GM10266 (cell line): ENCODE data around the gene WDR44.
"Not testable (repeated sequence)": the region's sequence is repeated elsewhere in the genome, so short reads cannot be mapped to it uniquely, and the experiment has no call there.

Source experiments
- DNase-seq: peaks from one replicate; pipeline ENCODE4 v3.0.0; 2012; ENCODE audit errors: extremely low spot score
- CTCF ChIP-seq: IDR thresholded peaks from 2 replicates; pipeline ENCODE4 v1.5.1; 2012; ENCODE audit warnings: mild to moderate bottlenecking, low read depth; ENCODE audit not compliant: control insufficient read depth, insufficient read depth; ENCODE audit errors: missing control alignments

Gene WDR44

GRCh38 chrX:118448273-118448783 lies 102.4 kb downstream of the WDR44 start:
- DNase-seq: no peak
- TF ChIP-seq CTCF: no peak

GRCh38 chrX:118455013-118455412 lies 109.1 kb downstream of the WDR44 start:
- DNase-seq: no peak
- no peak for TF ChIP-seq CTCF

GRCh38 chrX:118459494-118459893 lies 113.6 kb downstream of the WDR44 start:
- peak; percentile 15 for DNase-seq
- TF ChIP-seq CTCF: peak; percentile 39

- TF ChIP-seq CTCF: no peak
Measured at GRCh38 chrX:118464501-118464900, 118.6 kb downstream of the WDR44 start.

GRCh38 chrX:118468122-118468521 lies 122.2 kb downstream of the WDR44 start:
- no peak for DNase-seq
- TF ChIP-seq CTCF: no peak

More at GRCh38 chrX:118464501-118464900, 118.6 kb downstream of the WDR44 start:
- DNase-seq: no peak

- not testable (repeated sequence) for DNase-seq
Measured at GRCh38 chrX:118470721-118471347, 124.9 kb downstream of the WDR44 start.

GRCh38 chrX:118474586-118474985 lies 128.7 kb downstream of the WDR44 start:
- DNase-seq: no peak
- TF ChIP-seq CTCF: no peak

- DNase-seq: no peak
- TF ChIP-seq CTCF: no peak
Measured at GRCh38 chrX:118475903-118476302, 130.0 kb downstream of the WDR44 start.
